ENCODE data around the gene CCL24. TPM values are rescaled to one million over a fixed set of nuclear protein-coding genes. Genes with fewer than 3 reads are reported as not detected.
"Not testable (repeated sequence)": the region's sequence is repeated elsewhere in the genome, so short reads cannot be mapped to it uniquely, and the experiment has no call there.

CCL24 gene
- total RNA-seq (ENCODE audit: unreplicated experiment): not detected
- long read RNA-seq: 0 reads

GRCh38 chr7:75813781-75814236, at the start of gene CCL24:
CCL24 (minus strand) TSS chr7:75813806; CDS start chr7:75813715, 91 bp downstream.
- H3K9me3 Mint-ChIP-seq (ENCODE audit: unreplicated experiment): no peaks in the 10 kb centered on the region
- H3K36me3 Mint-ChIP-seq (ENCODE audit: unreplicated experiment): no peaks in the 10 kb centered on the region
- peaks cover 2% of the 10 kb centered on the region for H3K27me3 Mint-ChIP-seq (ENCODE audit: unreplicated experiment)
- no peak within 1 kb of the TSS for H3K27ac Mint-ChIP-seq (ENCODE audit: unreplicated experiment)
- TF ChIP-seq CTCF (IDR thresholded peaks at IDR 0.05; ENCODE audit: partially characterized antibody, unreplicated experiment): no peak
- DNase-seq: no peak
- no peak within 1 kb of the TSS for H3K4me3 Mint-ChIP-seq (ENCODE audit: unreplicated experiment)
- no peaks in the 10 kb centered on the region for H3K4me1 Mint-ChIP-seq (ENCODE audit: low read depth, unreplicated experiment)

GRCh38 chr7:75861636-75862035, 48.0 kb upstream of the CCL24 start:
- Mint-ChIP-seq H3K4me3 (ENCODE audit: unreplicated experiment) (no peak overlapping the region), H3K27me3 (ENCODE audit: unreplicated experiment) (peaks cover 8% of the 10 kb centered on the region), H3K4me1 (ENCODE audit: low read depth, unreplicated experiment) (no peaks in the 10 kb centered on the region), H3K36me3 (ENCODE audit: unreplicated experiment) (peaks cover 3% of the 10 kb centered on the region), H3K9me3 (ENCODE audit: unreplicated experiment) (peaks cover 4% of the 10 kb centered on the region), H3K27ac (ENCODE audit: unreplicated experiment) (no peak overlapping the region)
- DNase-seq: no peak
- no peak for TF ChIP-seq CTCF (IDR thresholded peaks at IDR 0.05; ENCODE audit: partially characterized antibody, unreplicated experiment)

GRCh38 chr7:75858410-75858809, 44.8 kb upstream of the CCL24 start:
- Mint-ChIP-seq H3K36me3 (ENCODE audit: unreplicated experiment) (peaks cover 3% of the 10 kb centered on the region), H3K4me3 (ENCODE audit: unreplicated experiment) (no peak overlapping the region), H3K27me3 (ENCODE audit: unreplicated experiment) (peaks cover 7% of the 10 kb centered on the region), H3K4me1 (ENCODE audit: low read depth, unreplicated experiment) (no peaks in the 10 kb centered on the region), H3K9me3 (ENCODE audit: unreplicated experiment) (no peaks in the 10 kb centered on the region), H3K27ac (ENCODE audit: unreplicated experiment) (no peak overlapping the region)
- no peak for TF ChIP-seq CTCF (IDR thresholded peaks at IDR 0.05; ENCODE audit: partially characterized antibody, unreplicated experiment)
- no peak for DNase-seq

GRCh38 chr7:75856536-75856935, 42.9 kb upstream of the CCL24 start:
- H3K4me1 Mint-ChIP-seq (ENCODE audit: low read depth, unreplicated experiment): no peaks in the 10 kb centered on the region
- no peak for TF ChIP-seq CTCF (IDR thresholded peaks at IDR 0.05; ENCODE audit: partially characterized antibody, unreplicated experiment)
- H3K9me3 Mint-ChIP-seq (ENCODE audit: unreplicated experiment): no peaks in the 10 kb centered on the region
- H3K27me3 Mint-ChIP-seq (ENCODE audit: unreplicated experiment): peaks cover 9% of the 10 kb centered on the region
- H3K4me3 Mint-ChIP-seq (ENCODE audit: unreplicated experiment): no peak overlapping the region
- no peak for DNase-seq
- H3K36me3 Mint-ChIP-seq (ENCODE audit: unreplicated experiment): peaks cover 3% of the 10 kb centered on the region
- H3K27ac Mint-ChIP-seq (ENCODE audit: unreplicated experiment): no peak overlapping the region

GRCh38 chr7:75854813-75855345, 41.3 kb upstream of the CCL24 start:
- DNase-seq; H3K4me1 Mint-ChIP-seq (ENCODE audit: low read depth, unreplicated experiment); H3K9me3 Mint-ChIP-seq (ENCODE audit: unreplicated experiment); H3K27me3 Mint-ChIP-seq (ENCODE audit: unreplicated experiment); H3K4me3 Mint-ChIP-seq (ENCODE audit: unreplicated experiment); H3K36me3 Mint-ChIP-seq (ENCODE audit: unreplicated experiment); H3K27ac Mint-ChIP-seq (ENCODE audit: unreplicated experiment): not testable (repeated sequence)

All from glutamatergic neuron (in vitro differentiated cells).